HEK293 (cell line): ENCODE results near the gene WDR86.

Experiments used
- CTCF ChIA-PET: fragments of 350-600 bp; formaldehyde crosslinking; extraction: SDS; loops from one replicate; lab custom pipeline; 2021; ENCODE audit warnings: antibody characterized with exemption; lab: Yijun Ruan, JAX
- POLR2A ChIA-PET: fragments of 300-600 bp; formaldehyde crosslinking; extraction: SDS; loops from one replicate; lab custom pipeline; 2020; ENCODE audit warnings: antibody characterized with exemption, inconsistent platforms; lab: Yijun Ruan, JAX
- H3K27ac ChIP-seq: fragments of 200-500 bp; sonication (Bioruptor generic); 2 replicates; pipeline ENCODE4 v1.5.1; 2014; ENCODE audit warnings: low read depth, low read length, control low read depth, inconsistent platforms; ENCODE audit errors: extremely low read depth
- H3K36me3 ChIP-seq, 2 experiments: fragments of 200-500 bp in 1 of 2; sonication (Bioruptor generic) in 1 of 2; 1 replicate in 1 of 2; 2 replicates in 1 of 2; pipeline ENCODE4 v1.5.1; 2014 to 2017; ENCODE audit warnings: inconsistent platforms in 2 of 2, low read length in 2 of 2; ENCODE audit not compliant: control insufficient read depth in 2 of 2, insufficient read depth in 1 of 2
- H3K4me1 ChIP-seq: fragments of 200-500 bp; sonication (Bioruptor generic); 2 replicates; pipeline ENCODE4 v1.5.1; 2014; ENCODE audit warnings: mild to moderate bottlenecking, low read length, inconsistent platforms; ENCODE audit not compliant: control insufficient read depth, insufficient read depth
- H3K4me3 ChIP-seq: 2 replicates; pipeline ENCODE4 v1.5.1; 2011; ENCODE audit warnings: low read depth, mild to moderate bottlenecking, control low read depth, low read length, moderate library complexity
- H3K9me3 ChIP-seq: fragments of 200-500 bp; sonication (Bioruptor generic); 2 replicates; pipeline ENCODE4 v1.5.1; 2014; ENCODE audit warnings: low read depth, low read length, inconsistent platforms; ENCODE audit not compliant: control insufficient read depth, insufficient read depth
- GLIS1 ChIP-seq: fragments of 450-650 bp; formaldehyde crosslinking; IDR thresholded peaks from 2 replicates; pipeline ENCODE4 v1.5.1; 2016; ENCODE audit warnings: missing biosample characterization, missing genetic modification characterization
- GLIS2 ChIP-seq: fragments of 450-650 bp; formaldehyde crosslinking; IDR thresholded peaks from 2 replicates; pipeline ENCODE4 v1.5.1; 2016; ENCODE audit warnings: missing biosample characterization, missing genetic modification characterization
- REPIN1 ChIP-seq: fragments of 450-650 bp; formaldehyde crosslinking; IDR thresholded peaks from 2 replicates; pipeline ENCODE4 v1.5.1; 2017; ENCODE audit warnings: missing biosample characterization, missing genetic modification characterization, low read depth
- SCRT1 ChIP-seq: fragments of 450-650 bp; formaldehyde crosslinking; IDR thresholded peaks from 2 replicates; pipeline ENCODE4 v1.5.1; 2016; ENCODE audit warnings: missing biosample characterization, missing genetic modification characterization, borderline replicate concordance
- ZBTB1 ChIP-seq: fragments of 450-650 bp; formaldehyde crosslinking; IDR thresholded peaks from 2 replicates; pipeline ENCODE4 v1.5.1; 2016; ENCODE audit warnings: missing biosample characterization, missing genetic modification characterization
- ZBTB17 ChIP-seq: fragments of 450-650 bp; formaldehyde crosslinking; IDR thresholded peaks from 2 replicates; pipeline ENCODE4 v1.5.1; 2016; ENCODE audit warnings: missing biosample characterization, missing genetic modification characterization
- ZEB2 ChIP-seq: fragments of 450-650 bp; formaldehyde crosslinking; IDR thresholded peaks from 2 replicates; pipeline ENCODE4 v1.5.1; 2016; ENCODE audit warnings: missing biosample characterization, missing genetic modification characterization
- ZFP69B ChIP-seq: fragments of 450-650 bp; formaldehyde crosslinking; IDR thresholded peaks from 2 replicates; pipeline ENCODE4 v1.5.1; 2016; ENCODE audit warnings: missing biosample characterization, missing genetic modification characterization
- ZNF391 ChIP-seq: fragments of 450-650 bp; formaldehyde crosslinking; IDR thresholded peaks from 2 replicates; pipeline ENCODE4 v1.5.1; 2016; ENCODE audit warnings: low read depth, missing biosample characterization, missing genetic modification characterization, borderline replicate concordance
- ZNF571 ChIP-seq: fragments of 450-650 bp; formaldehyde crosslinking; IDR thresholded peaks from 2 replicates; pipeline ENCODE4 v1.5.0; 2017; ENCODE audit warnings: missing biosample characterization, missing genetic modification characterization
- ZNF692 ChIP-seq: fragments of 450-650 bp; formaldehyde crosslinking; IDR thresholded peaks from 2 replicates; pipeline ENCODE4 v1.5.1; 2016; ENCODE audit warnings: missing biosample characterization, missing genetic modification characterization
- ZNF701 ChIP-seq: fragments of 450-650 bp; formaldehyde crosslinking; IDR thresholded peaks from 2 replicates; pipeline ENCODE4 v1.5.1; 2016; ENCODE audit warnings: missing biosample characterization, missing genetic modification characterization
- TF ChIP-seq, protein P1 (sequence below): fragments of 450-650 bp; formaldehyde crosslinking; IDR thresholded peaks from 2 replicates; pipeline ENCODE4 v1.5.1; 2016; ENCODE audit warnings: missing biosample characterization, missing genetic modification characterization

WDR86 gene

DNA sequence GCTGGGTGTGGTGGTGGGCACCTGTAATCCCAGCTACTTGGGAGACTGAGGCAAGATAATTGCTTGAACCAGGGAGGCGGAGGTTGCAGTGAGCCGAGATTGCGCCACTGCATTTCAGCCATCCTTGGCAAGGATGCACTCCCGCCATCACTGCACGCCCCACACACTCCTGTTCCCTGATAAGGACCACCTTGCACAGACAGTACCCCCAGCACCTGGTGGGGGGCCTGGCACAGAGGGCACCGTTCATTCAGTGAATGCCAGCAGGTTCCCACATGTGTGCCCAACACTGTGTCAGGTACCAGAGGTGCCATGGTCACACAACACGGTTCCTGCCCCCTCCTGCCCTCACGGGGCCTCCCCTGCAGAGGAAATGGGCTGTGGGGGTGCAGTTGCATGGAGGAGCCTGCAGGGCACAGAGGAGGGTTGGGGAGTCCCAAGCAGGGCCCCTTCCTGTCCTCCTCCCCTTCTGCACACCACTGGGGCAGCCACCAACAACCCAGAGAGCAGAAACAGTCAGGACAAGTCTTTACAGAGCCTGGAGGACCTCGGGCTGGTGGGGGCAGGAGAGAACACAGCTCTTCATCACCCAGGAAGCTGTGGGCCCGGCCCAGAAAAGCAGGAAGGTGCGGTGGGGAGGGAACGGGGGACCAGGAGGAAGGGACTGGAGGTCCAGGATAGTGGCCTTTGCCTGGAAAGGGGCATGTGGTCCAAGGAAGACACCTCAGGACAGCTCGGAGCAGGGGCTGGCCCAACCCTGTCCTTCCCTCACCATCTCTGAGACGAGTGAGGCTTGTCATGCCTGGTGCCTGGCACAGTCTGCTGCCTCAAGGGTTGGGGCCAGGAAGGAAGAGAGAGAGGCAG lies 23.1 kb upstream of the WDR86 start:
- Histone ChIP-seq H3K27ac (no peak overlapping the region), H3K4me3 (no peak overlapping the region), H3K4me1 (peaks cover 17% of the 10 kb centered on the region), H3K36me3 (no peaks in the 10 kb centered on the region), H3K9me3 (no peaks in the 10 kb centered on the region)
- ChIA-PET CTCF (interaction anchor here (0.6 kb wide), 1 partner anchor 30 kb away, joined by 3 read pairs; no protein-coding TSS in a partner anchor), POLR2A (no interaction called here)
- TF ChIP-seq GLIS2, result peak; percentile 44; the same call in 1 of the 2 replicates
- TF ChIP-seq ZEB2 (tag by site-specific recombination), result no peak
- TF ChIP-seq ZBTB17 (tag by site-specific recombination), result 0 out of 2 replicates have a peak, but pooled peaks have one; percentile 19
- TF ChIP-seq SCRT1 (tag by site-specific recombination), result no peak
- TF ChIP-seq, protein P1, sequence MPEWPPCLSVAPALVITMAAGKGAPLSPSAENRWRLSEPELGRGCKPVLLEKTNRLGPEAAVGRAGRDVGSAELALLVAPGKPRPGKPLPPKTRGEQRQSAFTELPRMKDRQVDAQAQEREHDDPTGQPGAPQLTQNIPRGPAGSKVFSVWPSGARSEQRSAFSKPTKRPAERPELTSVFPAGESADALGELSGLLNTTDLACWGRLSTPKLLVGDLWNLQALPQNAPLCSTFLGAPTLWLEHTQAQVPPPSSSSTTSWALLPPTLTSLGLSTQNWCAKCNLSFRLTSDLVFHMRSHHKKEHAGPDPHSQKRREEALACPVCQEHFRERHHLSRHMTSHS (tag by site-specific recombination), result no peak
- peak; percentile 57; the same call in 1 of the 2 replicates for TF ChIP-seq ZNF692
- TF ChIP-seq ZFP69B (tag by site-specific recombination), result peak; percentile 68; the same call in 1 of the 2 replicates
- TF ChIP-seq GLIS1 (tag by site-specific recombination), result peak; percentile 50; the same call in 1 of the 2 replicates
- TF ChIP-seq, all 188 proteins: peak for 5

DNA sequence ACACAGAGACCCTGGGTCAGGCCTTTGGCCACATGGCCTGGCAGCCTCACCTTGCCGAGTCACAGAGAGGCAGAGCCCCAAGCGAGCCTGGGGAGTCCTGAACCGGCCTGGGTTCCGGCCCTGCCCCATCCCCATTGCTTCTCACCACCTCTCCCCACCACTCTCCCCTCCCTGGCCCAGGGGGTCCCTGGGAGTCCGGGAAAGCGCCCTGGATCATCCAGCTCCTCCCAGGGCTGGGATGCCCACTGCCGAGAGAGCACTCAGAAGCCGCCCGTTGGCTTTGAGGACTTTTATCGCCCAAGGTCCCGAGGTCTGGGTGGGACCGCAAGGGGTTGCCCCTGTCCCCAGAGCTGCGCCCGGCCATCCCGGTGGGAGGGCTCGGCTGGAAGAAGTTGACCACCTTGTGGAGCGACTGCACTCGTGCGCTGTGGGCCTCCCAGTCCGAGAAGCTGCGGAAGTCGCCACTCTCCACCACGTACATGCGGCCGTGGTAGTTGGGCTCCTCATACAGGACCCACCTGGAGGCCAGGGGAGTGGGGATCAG lies 22.0 kb upstream of the WDR86 start:
- CTCF ChIA-PET, result interaction anchor here (0.6 kb wide), 1 partner anchor 59 kb away, joined by 3 read pairs; no protein-coding TSS in a partner anchor
- H3K9me3 ChIP-seq, result no peaks in the 10 kb centered on the region
- TF ChIP-seq ZNF391, result no peak
- no peak for TF ChIP-seq ZNF571
- TF ChIP-seq ZBTB1 (tag by site-specific recombination), result no peak
- no peaks in the 10 kb centered on the region for H3K36me3 ChIP-seq
- POLR2A ChIA-PET, result no interaction called here
- no peak overlapping the region for H3K4me3 ChIP-seq
- peaks cover 17% of the 10 kb centered on the region for H3K4me1 ChIP-seq
- no peak overlapping the region for H3K27ac ChIP-seq

- ChIA-PET POLR2A (no interaction called here), CTCF (interaction anchor here (0.6 kb wide), 1 partner anchor 60 kb away, joined by 3 read pairs; no protein-coding TSS in a partner anchor)
- TF ChIP-seq ZFP69B (tag by site-specific recombination) (no peak), ZNF701 (tag by site-specific recombination) (no peak), REPIN1 (tag by site-specific recombination) (no peak)
Observed at GRCh38 chr7:151431281-151431767, 21.5 kb upstream of the WDR86 start.

More at GRCh38 chr7:151431281-151431767, 21.5 kb upstream of the WDR86 start:
- no peaks in the 10 kb centered on the region for H3K36me3 ChIP-seq
- H3K4me1 ChIP-seq, result peaks cover 17% of the 10 kb centered on the region
- no peaks in the 10 kb centered on the region for H3K9me3 ChIP-seq
- H3K27ac ChIP-seq, result no peak overlapping the region
- H3K4me3 ChIP-seq, result no peak overlapping the region
